NCI-H460 (cell line): ENCODE results near the gene AP1AR. TPM values are rescaled to one million over a fixed set of nuclear protein-coding genes. Genes with fewer than 3 reads are reported as not detected.
"Not testable (repeated sequence)": the region's sequence is repeated elsewhere in the genome, so short reads cannot be mapped to it uniquely, and the experiment has no call there.

ENCODE experiments used
- DNase-seq: peaks from one replicate; pipeline ENCODE4 v3.0.0-alpha.2; 2016; ENCODE audit warnings: low read depth; ENCODE audit errors: extremely low read depth
- polyA plus RNA-seq: library from polyadenylated mRNA; depleted of rRNA; stranded (reverse); fragments of >200 nt; gene quantifications from 2 replicates; pipeline ENCODE4 v1.2.3, GENCODE V29; 2014; cell fraction: nucleus; rRNA removed
- total RNA-seq: library from RNA; depleted of rRNA; stranded (reverse); fragments of >200 nt; shearing (Covaris generic); gene quantifications from 2 replicates; pipeline ENCODE4 v1.2.3, GENCODE V29; 2014; rRNA removed

AP1AR gene, protein sequence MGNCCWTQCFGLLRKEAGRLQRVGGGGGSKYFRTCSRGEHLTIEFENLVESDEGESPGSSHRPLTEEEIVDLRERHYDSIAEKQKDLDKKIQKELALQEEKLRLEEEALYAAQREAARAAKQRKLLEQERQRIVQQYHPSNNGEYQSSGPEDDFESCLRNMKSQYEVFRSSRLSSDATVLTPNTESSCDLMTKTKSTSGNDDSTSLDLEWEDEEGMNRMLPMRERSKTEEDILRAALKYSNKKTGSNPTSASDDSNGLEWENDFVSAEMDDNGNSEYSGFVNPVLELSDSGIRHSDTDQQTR
- 44.9 and 47.9 TPM in 2 replicates for total RNA-seq
- 28.9 and 61.2 TPM in 2 replicates for polyA plus RNA-seq

DNA sequence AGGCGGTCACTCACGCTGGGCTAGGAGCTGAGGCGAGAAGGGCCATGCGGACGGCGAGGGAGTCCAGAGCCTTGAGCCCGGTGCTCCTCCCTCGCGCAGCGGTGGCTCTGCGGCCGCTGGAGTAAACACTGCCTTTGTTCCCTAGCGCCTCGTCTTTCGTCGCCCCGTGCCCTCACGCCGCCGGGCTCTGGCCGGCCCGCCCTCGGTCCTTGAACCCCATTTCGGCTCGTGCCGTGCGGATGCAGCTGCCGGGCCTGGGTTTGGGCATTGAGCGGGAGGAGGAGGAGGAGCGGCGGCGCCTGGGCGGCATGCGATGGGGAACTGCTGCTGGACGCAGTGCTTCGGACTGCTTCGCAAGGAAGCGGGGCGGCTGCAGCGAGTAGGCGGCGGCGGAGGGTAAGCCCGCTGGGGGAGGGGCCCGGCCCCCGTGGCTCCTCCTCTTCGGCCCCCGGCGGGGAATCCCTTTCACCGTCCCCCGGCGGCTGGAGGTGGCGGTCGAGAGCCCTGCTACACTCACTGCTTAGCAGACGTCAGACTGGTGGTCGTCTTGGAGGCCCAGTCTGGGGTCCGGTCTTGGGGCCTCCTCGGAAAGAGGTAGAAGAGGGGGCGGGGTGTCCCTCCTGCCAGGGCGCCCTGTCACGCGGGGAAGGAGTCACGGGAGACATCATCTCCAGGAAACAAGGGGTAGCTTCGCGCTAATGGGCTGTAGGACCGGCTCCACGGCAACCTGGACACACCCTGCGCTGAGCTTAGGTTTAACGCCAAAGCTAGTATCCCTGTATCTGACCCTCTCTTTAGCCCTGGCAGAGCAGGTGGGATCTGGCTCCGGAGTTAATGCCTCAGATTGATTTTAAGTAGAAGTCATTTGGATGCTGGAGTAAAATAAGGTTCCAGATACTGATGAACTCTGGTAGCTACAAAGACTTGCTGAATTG, at the start of gene AP1AR:
Gene AP1AR (plus strand): TSS at position 9 of the 935 bp plus-strand sequence. CDS start 305 bp downstream, at position 314.
- DNase-seq, result peak; percentile 57

DNA sequence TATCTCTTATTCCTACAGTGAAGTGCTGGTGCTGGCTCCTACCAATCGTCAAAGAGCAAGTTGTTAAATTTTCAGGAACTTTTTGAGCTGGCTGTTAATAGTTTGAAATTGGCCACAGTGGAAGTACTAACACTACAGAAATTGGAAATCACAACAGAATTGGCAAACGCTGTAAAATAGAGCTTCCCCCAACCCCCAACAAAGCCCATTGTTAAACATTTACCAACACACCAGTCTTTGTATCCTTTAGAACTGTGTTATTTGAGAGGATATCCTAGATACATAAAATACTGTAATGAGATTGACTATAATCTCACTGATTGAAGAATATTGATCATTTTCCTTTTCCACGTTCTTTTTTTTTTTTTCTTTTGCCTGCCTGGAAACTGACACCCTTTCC, 49.0 kb upstream of the AP1AR start:
- no peak for DNase-seq

DNA sequence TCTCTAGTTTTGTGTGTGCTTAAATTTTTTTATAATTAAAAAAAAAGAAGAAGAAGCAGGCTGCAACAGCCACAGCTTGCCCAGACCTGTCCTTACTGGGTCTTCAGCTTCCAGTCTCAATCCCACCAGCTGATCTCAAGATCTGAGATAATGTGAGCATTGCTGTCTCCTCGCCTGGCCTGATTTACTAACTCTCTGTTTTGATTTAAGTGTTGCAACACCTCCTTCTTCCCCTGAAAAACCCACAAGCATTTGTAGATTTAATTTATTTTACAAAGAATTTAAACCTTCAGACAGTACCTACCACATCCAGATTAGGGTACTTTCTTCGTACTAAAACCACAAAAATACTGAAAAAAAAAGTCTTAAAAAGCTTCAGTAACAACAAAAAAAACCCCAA, 48.3 kb upstream of the AP1AR start:
- no peak for DNase-seq

DNA sequence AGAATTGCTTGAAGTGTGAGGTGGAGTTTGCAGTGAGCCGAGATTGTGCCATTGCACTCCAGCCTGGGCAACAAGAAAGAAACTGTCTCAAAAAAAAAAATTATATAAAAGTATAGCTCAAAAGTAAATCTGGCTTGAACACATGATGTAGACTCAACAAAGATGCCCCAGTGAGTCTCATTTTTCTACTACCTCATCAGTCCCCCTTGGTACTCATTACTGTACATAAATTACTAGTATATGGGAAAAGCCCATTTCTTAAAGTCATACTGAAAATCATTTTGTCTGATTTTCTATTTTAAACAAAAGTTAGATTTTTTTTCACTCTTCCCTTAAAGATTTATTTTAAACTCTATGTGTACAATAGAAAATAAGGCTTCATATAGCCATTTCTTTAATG, 47.1 kb upstream of the AP1AR start:
- DNase-seq, result no peak

DNA sequence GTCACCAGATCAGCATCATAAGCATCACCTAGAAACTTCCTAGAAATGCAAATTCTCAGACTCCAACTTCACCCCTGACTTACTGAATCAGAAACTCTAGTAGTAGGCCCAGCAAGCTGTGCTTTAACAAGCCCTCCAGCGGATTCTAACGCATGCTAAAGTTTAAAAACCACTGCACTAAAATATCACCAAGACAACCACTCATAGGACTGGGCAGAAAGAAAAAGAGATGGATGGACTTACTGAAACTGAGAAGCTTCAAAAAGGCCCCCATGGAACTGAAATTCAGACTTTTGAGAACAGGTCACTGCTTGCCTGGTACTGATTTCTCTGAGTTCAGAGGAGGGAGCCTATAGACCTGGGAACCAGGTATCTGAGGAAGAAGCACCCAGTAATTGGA, 46.3 kb upstream of the AP1AR start:
- no peak for DNase-seq

DNA sequence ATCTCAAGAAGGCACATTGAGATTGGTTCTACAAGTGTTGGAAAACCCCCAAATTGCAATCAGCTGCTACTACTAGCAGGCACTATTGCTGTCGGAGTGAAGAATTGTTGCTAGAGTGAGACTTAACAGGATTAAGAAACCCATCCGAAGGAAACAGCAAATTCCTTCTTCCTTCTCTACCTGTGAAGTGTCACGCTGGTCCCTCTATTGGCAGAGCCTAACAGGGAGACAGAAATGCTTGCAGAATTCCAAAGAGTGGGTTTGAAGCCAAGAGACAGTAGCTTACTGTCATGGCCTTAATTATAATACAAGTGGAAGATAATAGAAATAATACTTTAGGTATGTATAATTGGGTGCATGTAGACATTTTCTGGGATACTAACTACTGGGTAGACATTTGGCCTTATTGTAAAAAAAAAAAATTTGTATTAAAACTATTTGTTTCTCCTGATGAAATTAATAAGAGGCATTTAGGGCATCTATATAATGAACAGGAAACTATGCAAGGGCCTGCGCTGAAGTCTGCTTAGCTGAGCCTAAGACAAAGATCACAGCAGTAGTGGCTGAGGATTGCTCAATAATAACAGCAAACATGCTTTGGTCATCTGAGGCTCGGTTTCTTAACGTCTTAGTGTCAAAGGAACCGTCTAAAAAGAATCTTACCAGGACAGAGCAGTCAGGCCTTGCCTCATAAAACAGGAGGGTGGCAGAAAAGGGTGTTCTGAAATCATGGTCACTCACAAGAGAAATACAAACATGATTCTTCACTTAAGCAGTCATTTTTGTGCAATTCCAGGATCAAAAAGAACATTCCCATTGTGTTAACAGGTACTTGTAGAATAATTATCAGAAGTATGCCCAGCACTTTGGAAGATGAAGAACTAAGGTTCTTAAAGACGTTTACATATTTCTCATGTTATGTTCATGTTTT, 45.6 kb upstream of the AP1AR start:
- DNase-seq, result peak; percentile 65

DNA sequence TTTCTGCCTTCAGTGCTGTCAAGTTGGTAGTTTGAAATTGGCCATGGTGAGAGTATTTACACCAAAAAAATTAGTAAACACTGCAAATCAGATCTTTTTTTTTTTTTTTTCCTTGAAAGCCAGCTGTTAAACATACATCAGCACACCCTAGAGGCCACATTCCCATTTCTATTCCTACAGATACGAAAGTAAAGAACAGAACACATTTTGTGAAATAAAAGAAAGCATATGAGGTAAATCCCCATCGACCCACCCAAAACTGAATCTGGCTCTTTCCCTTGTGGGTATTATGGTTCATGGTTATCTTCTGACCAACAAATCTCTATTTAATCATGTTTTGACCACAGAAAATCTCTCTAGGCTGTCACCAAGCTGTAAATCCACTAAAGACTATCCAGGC, 41.8 kb upstream of the AP1AR start:
- DNase-seq, result no peak

DNA sequence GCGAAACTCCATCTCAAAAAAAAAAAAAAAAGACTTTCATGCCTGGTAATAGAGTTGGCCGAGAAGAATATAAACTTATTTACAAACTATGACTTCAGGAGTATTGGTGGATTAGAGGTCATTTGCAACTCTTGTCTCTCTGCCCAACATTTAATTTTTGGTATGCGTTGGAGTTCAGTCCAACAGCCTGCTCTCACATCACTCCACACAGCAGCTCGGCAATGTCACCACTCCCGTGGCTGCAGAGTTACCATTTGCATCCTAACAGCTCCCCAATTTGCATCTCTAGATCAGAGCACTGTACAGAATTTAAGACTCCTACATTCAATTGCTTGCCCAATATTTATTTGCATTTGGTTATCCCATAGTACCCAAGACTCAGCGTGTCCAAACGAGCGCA, 40.9 kb upstream of the AP1AR start:
- no peak for DNase-seq

DNA sequence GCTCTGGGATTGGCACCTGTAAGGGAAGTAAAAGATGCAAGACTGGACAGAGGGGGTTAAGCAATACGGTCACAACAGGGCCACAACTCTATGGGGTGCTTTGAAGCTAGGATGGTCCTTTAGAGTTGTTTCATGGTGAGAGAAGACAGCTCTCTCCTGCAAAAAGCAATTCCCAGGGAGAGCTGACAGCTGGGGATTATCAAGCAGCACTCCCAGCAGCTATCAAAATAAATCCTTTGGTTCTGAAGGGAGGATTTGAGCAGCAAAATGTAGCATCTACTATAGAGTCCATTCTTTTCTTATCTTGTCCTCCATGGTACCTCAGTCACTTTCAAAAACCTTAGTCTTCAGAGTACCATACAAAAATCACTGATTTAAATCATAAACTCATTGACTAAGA, 35.1 kb upstream of the AP1AR start:
- DNase-seq, result no peak

DNA sequence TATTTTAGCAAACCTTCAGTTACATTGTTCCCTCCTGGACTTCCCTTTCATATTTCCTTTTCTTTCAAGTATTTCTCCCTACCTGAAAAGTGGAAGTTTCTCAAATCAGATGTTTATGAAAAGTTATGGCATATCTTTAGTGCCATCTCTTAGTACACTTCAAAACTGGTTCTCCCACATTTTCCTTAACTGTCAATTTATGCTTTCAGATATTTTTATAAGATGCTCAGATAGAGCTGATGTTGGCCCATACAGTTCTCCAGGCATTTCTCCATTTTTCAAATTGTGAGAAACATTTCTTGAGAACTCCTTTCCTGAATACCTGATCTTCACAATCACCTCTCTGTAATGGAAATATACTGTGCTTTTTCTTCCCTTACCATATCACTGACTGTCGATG, 32.5 kb upstream of the AP1AR start:
- DNase-seq, result no peak

DNA sequence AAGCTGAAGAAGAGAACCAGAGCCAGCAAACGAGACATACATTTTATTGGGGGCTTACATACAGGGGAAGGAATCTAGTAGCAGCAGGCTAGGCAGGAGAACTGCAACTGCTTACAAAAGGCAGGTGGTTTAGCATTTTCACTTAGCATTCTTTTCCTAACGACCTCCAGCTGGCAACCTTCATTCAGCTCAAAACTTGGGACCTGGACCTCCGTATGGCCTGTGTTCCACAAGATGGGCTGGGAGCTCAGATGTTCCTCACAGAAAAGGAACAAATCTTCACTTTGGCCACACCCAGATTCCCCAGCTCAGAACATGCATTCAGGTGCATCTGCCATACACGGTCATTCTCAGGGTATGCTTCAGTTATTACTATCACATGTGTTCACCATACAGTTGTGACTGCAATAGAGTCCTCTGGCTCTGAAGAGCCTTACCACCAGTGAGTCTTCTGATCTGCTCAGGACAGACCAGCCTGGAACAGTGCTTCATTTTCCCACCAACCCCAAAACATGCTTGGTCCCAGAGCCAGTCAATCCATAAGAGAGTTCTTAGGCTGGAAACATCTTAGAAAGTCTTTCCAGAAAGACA, 29.6 kb upstream of the AP1AR start:
- DNase-seq, result no peak

DNA sequence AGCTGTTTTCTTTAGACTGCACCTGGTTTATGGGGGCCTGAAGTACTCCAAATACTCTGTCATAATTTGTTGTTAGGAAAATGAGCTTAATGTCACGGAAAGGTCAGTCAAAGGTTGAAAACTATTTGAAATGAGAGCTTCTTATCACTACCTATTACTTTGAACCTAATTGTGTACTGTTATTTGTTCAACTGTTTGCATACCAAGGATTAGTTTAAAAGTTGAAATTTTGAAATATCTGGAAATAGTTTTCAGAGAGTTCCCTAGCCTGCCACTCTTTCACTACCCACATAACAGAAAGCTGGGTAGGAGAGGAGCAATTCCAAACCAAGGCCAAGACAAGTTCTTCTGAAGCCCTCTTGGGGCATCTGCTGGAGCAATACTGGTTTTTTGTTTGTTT, 28.0 kb upstream of the AP1AR start:
- DNase-seq, result no peak

DNA sequence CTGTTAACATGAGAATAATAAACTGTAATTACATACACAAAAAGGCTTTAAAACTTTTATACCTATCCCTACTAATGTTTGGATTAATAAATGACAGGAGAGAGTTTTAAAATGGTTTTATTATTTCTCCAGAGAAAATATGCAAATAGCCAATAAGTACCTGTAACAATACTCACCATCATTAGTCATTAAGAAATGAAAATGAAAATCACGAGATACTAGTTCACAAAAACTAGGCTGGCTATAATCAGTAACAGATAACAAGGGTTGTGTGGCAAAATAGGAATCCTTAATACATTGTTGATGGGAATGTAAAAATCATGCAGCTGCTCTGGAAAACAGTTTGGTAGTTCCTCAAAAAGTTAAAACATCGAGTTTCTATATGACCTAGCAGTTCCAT, 25.2 kb upstream of the AP1AR start:
- no peak for DNase-seq

DNA sequence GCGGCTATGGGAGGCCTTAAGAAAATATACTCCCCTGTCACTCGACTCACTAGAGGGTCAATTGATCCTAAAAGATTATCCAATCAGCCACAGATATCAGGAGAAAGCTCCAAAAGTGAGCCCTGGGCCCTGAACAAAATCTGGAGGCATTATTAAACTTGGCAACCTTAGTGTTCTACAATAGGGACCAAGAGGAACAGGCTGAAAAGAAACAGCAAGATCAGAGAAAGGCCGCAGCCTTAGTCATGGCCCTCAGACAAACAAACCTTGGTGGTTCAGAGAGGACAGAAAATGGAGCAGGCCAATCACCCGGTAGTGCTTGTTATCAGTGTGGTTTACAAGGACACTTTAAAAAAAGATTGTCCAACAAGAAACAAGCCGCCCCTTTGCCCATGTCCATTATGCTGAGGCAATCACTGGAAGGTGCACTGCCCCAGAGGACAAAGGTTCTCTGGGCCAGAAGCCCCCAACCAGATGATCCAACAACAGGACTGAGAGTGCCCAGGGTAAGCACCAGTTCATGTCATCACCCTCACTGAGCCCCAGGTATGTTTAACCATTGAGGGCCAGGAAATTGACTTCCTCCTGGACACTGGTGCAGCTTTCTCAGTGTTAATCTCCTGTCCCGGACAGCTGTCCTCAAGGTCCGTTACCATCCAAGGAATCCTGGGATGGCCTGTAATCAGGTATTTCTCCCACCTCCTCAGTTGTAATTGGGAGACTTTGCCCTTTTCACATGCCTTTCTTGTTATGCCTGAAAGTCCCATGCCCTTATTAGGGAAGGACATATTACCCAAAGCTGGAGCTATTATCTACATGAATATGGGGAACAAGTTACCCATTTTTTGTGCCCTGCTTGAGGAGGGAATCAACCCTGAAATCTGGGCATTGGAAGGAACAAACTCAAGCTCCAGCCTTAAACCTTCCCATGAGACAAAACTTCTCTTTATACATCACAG, 23.2 kb upstream of the AP1AR start:
- not testable (repeated sequence) for DNase-seq

DNA sequence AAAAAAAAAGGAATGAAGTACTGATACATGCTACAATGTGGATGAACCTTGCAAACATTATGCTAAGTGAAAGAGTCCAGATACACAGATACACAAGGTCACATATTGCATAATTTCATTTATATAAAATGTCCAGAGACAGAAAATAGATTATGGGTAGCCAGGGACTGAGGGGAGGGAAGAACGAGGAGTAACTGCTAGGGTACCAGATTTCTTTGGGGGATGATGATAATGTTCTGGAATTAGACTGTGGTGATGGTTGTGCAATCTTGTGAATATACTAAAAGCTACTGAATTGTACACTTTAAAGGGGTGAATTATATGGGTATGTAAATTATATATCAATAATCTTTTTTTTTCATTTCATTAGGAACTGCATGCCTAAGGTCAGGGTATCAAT, 20.8 kb upstream of the AP1AR start:
- DNase-seq, result no peak

DNA sequence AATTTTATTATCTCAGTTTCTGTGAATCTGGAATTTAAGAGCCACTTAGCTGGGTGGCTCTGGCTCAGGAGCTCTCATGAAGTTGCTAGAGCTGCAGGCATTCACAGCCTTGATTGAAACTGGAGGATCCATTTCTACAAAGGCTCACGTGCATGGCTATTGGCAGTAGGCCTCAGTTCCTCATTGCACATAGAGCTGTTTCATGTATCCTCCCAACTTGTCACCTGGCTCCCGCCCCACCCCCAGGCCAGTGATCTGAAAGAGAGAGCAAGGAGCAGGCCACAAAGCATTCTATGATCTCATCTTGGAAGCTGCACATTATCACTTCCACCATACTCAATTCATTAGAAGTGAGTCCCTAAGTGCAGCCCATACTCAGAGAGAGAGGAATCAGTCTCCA, 18.5 kb upstream of the AP1AR start:
- no peak for DNase-seq

DNA sequence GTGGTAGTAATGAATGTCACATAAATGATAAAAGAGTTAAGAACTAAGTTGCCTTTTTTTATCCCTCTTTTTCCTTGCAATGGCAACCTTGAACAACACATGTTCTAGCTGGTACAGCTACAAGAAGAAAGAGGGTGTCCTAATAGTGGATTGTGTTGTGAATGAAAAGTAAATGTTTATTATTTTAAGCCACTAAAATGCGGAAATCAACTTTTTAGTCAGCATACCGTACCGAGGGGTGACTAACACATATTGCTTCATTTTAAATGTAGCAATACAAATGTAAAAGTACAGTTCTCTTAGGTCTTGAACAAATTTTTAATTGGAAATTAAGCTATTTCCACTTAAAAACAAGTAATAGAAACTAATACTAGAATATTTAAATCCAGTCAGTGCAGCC, 17.7 kb upstream of the AP1AR start:
- peak; percentile 38 for DNase-seq

DNA sequence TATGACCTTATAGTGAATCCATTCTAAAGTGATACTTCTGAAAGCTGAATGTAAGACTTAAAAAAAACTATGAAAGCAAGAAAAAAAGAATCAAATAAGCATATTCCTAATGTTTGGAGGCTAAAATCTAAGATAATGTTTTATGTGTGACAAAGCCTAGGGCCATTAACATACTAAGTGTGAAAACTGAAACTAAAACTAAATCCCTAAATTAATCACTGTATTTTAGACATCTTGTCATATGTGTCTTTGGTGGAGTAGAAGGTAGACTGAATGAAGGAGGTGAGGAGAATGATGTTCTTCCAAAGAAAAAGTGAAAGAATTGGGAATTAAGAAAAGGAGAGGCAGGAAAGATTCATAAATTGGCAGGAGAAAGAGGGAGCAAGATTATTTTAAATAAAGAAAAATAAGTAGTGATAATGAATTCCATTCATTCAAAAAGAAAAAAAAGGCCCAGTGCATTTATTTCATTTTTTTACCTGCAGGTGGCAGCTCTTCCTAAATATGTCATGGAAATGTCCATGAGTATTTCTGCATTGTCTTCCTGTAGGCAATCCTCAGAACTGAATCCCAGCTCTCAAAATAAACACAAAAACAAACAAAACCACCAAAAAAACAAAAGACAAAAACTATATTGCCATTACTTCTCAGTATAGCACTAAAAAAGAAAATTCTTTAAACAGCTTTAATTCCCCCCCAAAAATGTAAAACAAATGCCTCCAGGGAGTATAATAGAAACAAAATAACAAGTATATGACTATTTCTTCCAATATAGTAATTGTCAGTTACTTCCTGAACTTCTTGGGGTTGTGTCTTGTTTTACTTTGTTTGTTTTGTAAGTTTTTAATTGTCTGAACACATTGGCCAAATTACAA, 17.0 kb upstream of the AP1AR start:
- peak; percentile 56 for DNase-seq
